Liver (tissue), 9 donors: ENCODE data around the gene EIF1AD. TPM values are rescaled to one million over a fixed set of nuclear protein-coding genes. Genes with fewer than 3 reads are reported as not detected.

Experiments
- DNase-seq: peaks from one replicate; pipeline ENCODE4 v3.0.0-alpha.2; 2017; ENCODE audit warnings: low spot score
- H3K27ac ChIP-seq, 2 donors: one replicate each; pipeline ENCODE4 v1.7.0; 2013; ENCODE audit warnings: inconsistent platforms in 2 of 2, low read length in 2 of 2, control low read depth in 1 of 2, low read depth in 1 of 2, mild to moderate bottlenecking in 1 of 2
- H3K27me3 ChIP-seq, 4 donors: one replicate each; pipeline versions ENCODE4 v1.6.1 to v1.7.0; 2013; ENCODE audit warnings: low read length in 3 of 4, inconsistent platforms in 1 of 4, mild to moderate bottlenecking in 1 of 4, moderate library complexity in 1 of 4; ENCODE audit not compliant: control insufficient read depth in 4 of 4, insufficient read depth in 4 of 4
- H3K36me3 ChIP-seq, 4 donors: one replicate each; pipeline versions ENCODE4 v1.6.1 to v1.7.0; 2013; ENCODE audit warnings: low read length in 3 of 4, mild to moderate bottlenecking in 3 of 4, low read depth in 1 of 4, moderate library complexity in 1 of 4; ENCODE audit not compliant: control insufficient read depth in 4 of 4, insufficient read depth in 3 of 4
- H3K4me1 ChIP-seq, 4 donors: one replicate each; pipeline versions ENCODE4 v1.6.1 to v1.7.0; 2013; ENCODE audit warnings: low read length in 3 of 4, mild to moderate bottlenecking in 3 of 4, moderate library complexity in 1 of 4; ENCODE audit not compliant: control insufficient read depth in 4 of 4, insufficient read depth in 4 of 4
- H3K4me3 ChIP-seq, 3 donors: one replicate each; pipeline versions ENCODE4 v1.6.1 to v1.7.0; 2013; ENCODE audit warnings: low read length in 3 of 3, control low read depth in 1 of 3, low read depth in 1 of 3, mild to moderate bottlenecking in 1 of 3
- H3K9ac ChIP-seq, 2 donors: one replicate each; pipeline ENCODE4 v1.7.0; 2013; ENCODE audit warnings: low read length in 2 of 2, mild to moderate bottlenecking in 2 of 2, moderate library complexity in 2 of 2, control low read depth in 1 of 2, low read depth in 1 of 2
- H3K9me3 ChIP-seq, 4 donors: one replicate each; pipeline versions ENCODE4 v1.6.1 to v1.7.0; 2013; ENCODE audit warnings: low read length in 3 of 4; ENCODE audit not compliant: control insufficient read depth in 4 of 4
- EGR1 ChIP-seq, 2 donors: IDR thresholded peaks; 2 replicates each; pipeline ENCODE4 v1.6.1; 2016 to 2018; ENCODE audit warnings: antibody characterized with exemption in 2 of 2, low read depth in 2 of 2
- FOXA1 ChIP-seq: IDR thresholded peaks from 2 replicates; pipeline ENCODE4 v1.6.1; 2016; ENCODE audit warnings: antibody characterized with exemption
- FOXA2 ChIP-seq: IDR thresholded peaks from 2 replicates; pipeline ENCODE4 v1.6.1; 2016; ENCODE audit warnings: antibody characterized with exemption
- GABPA ChIP-seq, 2 donors: IDR thresholded peaks in 1 of 2; conservative IDR thresholded peaks in 1 of 2; 2 replicates each; pipeline ENCODE4 v1.6.1; 2016; ENCODE audit warnings: antibody characterized with exemption in 2 of 2, mild to moderate bottlenecking in 1 of 2, moderate library complexity in 1 of 2
- HNF4A ChIP-seq, 2 donors: conservative IDR thresholded peaks; 2 replicates each; pipeline ENCODE4 v1.6.1; 2016; ENCODE audit warnings: antibody characterized with exemption in 2 of 2, mild to moderate bottlenecking in 2 of 2
- HNF4G ChIP-seq: IDR thresholded peaks from 2 replicates; pipeline ENCODE4 v1.6.1; 2016; ENCODE audit warnings: antibody characterized with exemption
- JUND ChIP-seq, 2 donors: IDR thresholded peaks; 2 replicates each; pipeline ENCODE4 v1.6.1; 2016; ENCODE audit warnings: antibody characterized with exemption in 2 of 2
- NR2F2 ChIP-seq: IDR thresholded peaks from 2 replicates; pipeline ENCODE4 v1.6.1; 2016; ENCODE audit warnings: antibody characterized with exemption
- RAD21 ChIP-seq, 2 donors: IDR thresholded peaks; 2 replicates each; pipeline ENCODE4 v1.6.1; 2016; ENCODE audit warnings: antibody characterized with exemption in 2 of 2, mild to moderate bottlenecking in 2 of 2
- RXRA ChIP-seq, 2 donors: IDR thresholded peaks; 2 replicates each; pipeline ENCODE4 v1.6.1; 2017 to 2018; ENCODE audit warnings: antibody characterized with exemption in 2 of 2, mild to moderate bottlenecking in 1 of 2
- SP1 ChIP-seq: IDR thresholded peaks from 2 replicates; pipeline ENCODE4 v1.6.1; 2018; ENCODE audit warnings: antibody characterized with exemption, mild to moderate bottlenecking
- TAF1 ChIP-seq: conservative IDR thresholded peaks from 2 replicates; pipeline ENCODE4 v1.6.1; 2016; ENCODE audit warnings: antibody characterized with exemption, mild to moderate bottlenecking
- YY1 ChIP-seq: IDR thresholded peaks from 2 replicates; pipeline ENCODE4 v1.6.1; 2016; ENCODE audit warnings: antibody characterized with exemption, mild to moderate bottlenecking
- ZBTB33 ChIP-seq: IDR thresholded peaks from 2 replicates; pipeline ENCODE4 v1.6.1; 2016; ENCODE audit warnings: antibody characterized with exemption
- WGBS: extraction: QIAGEN DNeasy Blood & Tissue Kit; methylation state at CpG from one replicate; pipeline ENCODE4 v1.1.7; 2013; 5-methylcytosine and 5-hydroxymethylcytosine counted together
- polyA plus RNA-seq, 2 donors: library from polyadenylated mRNA; stranded (reverse) in 1 of 2; unstranded in 1 of 2; fragments of 200-250 nt in 1 of 2; fragments of >200 nt in 1 of 2; fragmentation: Nextera tagmentation in 1 of 2; extraction: Ambion mirVana in 1 of 2; gene quantifications; one replicate each; pipeline versions ENCODE4 v1.2.1 to v1.2.3, GENCODE V29; 2013 to 2015
- total RNA-seq, 2 donors: library from RNA; depleted of rRNA; stranded (reverse); fragments of >200 nt; gene quantifications; one replicate each; pipeline ENCODE4 v1.2.3, GENCODE V29; 2014
- TF ChIP-seq, protein P1 (sequence below): IDR thresholded peaks from 2 replicates; pipeline ENCODE4 v1.6.1; 2016; ENCODE audit warnings: antibody characterized with exemption, mild to moderate bottlenecking
- TF ChIP-seq, protein P2 (sequence below): IDR thresholded peaks from 2 replicates; pipeline ENCODE4 v1.6.1; 2016; ENCODE audit warnings: antibody characterized with exemption
- TF ChIP-seq, protein P3 (sequence below): fragments of 150-350 bp; IDR thresholded peaks from 2 replicates; pipeline ENCODE4 v1.5.1; 2017; ENCODE audit warnings: improper control_type of control experiment, low read depth, low read length; ENCODE audit not compliant: missing input control
- donor health status: healthy.
- donor health status: healthy.
- donor health status: healthy.
- donor health status: healthy.
- donor health status: healthy.

The EIF1AD gene
- total and polyA plus RNA-seq, 4 donors: 6.3 to 18.2 (median 14.2) TPM

- Histone ChIP-seq H3K4me1 (peaks cover 0 to 4% (median 1%) of the 10 kb centered on the region in 4 donors), H3K27me3 (peaks cover 0 to 14% (median 0%) of the 10 kb centered on the region in 4 donors), H3K36me3 (no peaks in the 10 kb centered on the region), H3K27ac (no peak overlapping the region), H3K9me3 (no peaks in the 10 kb centered on the region), H3K4me3 (no peak overlapping the region), H3K9ac (no peak overlapping the region)
- DNase-seq: no peak
- 96% methylated on average over 6 of the region's 6 CpGs for WGBS
- TF ChIP-seq SP1: no peak
- no peak for TF ChIP-seq YY1
- TF ChIP-seq HNF4G: no peak
- TF ChIP-seq RXRA (IDR thresholded peaks at IDR 0.05): no peak
- TF ChIP-seq GABPA (IDR thresholded peaks at IDR 0.05 in 1 of 2, conservative IDR thresholded peaks at IDR 0.05 in 1 of 2): no peak
- TF ChIP-seq, protein P1, sequence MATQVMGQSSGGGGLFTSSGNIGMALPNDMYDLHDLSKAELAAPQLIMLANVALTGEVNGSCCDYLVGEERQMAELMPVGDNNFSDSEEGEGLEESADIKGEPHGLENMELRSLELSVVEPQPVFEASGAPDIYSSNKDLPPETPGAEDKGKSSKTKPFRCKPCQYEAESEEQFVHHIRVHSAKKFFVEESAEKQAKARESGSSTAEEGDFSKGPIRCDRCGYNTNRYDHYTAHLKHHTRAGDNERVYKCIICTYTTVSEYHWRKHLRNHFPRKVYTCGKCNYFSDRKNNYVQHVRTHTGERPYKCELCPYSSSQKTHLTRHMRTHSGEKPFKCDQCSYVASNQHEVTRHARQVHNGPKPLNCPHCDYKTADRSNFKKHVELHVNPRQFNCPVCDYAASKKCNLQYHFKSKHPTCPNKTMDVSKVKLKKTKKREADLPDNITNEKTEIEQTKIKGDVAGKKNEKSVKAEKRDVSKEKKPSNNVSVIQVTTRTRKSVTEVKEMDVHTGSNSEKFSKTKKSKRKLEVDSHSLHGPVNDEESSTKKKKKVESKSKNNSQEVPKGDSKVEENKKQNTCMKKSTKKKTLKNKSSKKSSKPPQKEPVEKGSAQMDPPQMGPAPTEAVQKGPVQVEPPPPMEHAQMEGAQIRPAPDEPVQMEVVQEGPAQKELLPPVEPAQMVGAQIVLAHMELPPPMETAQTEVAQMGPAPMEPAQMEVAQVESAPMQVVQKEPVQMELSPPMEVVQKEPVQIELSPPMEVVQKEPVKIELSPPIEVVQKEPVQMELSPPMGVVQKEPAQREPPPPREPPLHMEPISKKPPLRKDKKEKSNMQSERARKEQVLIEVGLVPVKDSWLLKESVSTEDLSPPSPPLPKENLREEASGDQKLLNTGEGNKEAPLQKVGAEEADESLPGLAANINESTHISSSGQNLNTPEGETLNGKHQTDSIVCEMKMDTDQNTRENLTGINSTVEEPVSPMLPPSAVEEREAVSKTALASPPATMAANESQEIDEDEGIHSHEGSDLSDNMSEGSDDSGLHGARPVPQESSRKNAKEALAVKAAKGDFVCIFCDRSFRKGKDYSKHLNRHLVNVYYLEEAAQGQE: no peak
- no peak for TF ChIP-seq FOXA2
- TF ChIP-seq HNF4A (conservative IDR thresholded peaks at IDR 0.05): no peak
- no peak for TF ChIP-seq TAF1
- no peak for TF ChIP-seq RAD21 (IDR thresholded peaks at IDR 0.05)
- TF ChIP-seq, protein P2, sequence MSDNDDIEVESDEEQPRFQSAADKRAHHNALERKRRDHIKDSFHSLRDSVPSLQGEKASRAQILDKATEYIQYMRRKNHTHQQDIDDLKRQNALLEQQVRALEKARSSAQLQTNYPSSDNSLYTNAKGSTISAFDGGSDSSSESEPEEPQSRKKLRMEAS: no peak
- no peak for TF ChIP-seq EGR1 (IDR thresholded peaks at IDR 0.05; ENCODE audit: low read depth in 2 of 2)
- TF ChIP-seq ZBTB33: no peak
- no peak for TF ChIP-seq FOXA1
- TF ChIP-seq NR2F2: no peak
These were observed 13.0 kb upstream of the EIF1AD start for GRCh38 chr11:66014804-66015453.

- no peak overlapping the region for H3K4me3 ChIP-seq
- no peak overlapping the region for H3K27ac ChIP-seq
- no peak for DNase-seq
- H3K27me3 ChIP-seq: peaks cover 0 to 14% (median 0%) of the 10 kb centered on the region in 4 donors
- H3K9me3 ChIP-seq: no peaks in the 10 kb centered on the region
- no peak overlapping the region for H3K9ac ChIP-seq
- H3K4me1 ChIP-seq: peaks cover 0 to 4% (median 1%) of the 10 kb centered on the region in 4 donors
- no peaks in the 10 kb centered on the region for H3K36me3 ChIP-seq
- WGBS: 62% methylated on average over 7 of the region's 7 CpGs
- TF ChIP-seq, protein P1: no peak
- TF ChIP-seq ZBTB33 (no peak), HNF4G (no peak), HNF4A (conservative IDR thresholded peaks at IDR 0.05) (no peak), YY1 (no peak), NR2F2 (no peak), JUND (IDR thresholded peaks at IDR 0.05) (no peak), SP1 (no peak), RAD21 (IDR thresholded peaks at IDR 0.05) (no peak), FOXA2 (no peak), EGR1 (IDR thresholded peaks at IDR 0.05; ENCODE audit: low read depth in 2 of 2) (no peak), GABPA (IDR thresholded peaks at IDR 0.05 in 1 of 2, conservative IDR thresholded peaks at IDR 0.05 in 1 of 2) (no peak), FOXA1 (no peak)
- TF ChIP-seq, protein P2: no peak
- TF ChIP-seq, protein P3, sequence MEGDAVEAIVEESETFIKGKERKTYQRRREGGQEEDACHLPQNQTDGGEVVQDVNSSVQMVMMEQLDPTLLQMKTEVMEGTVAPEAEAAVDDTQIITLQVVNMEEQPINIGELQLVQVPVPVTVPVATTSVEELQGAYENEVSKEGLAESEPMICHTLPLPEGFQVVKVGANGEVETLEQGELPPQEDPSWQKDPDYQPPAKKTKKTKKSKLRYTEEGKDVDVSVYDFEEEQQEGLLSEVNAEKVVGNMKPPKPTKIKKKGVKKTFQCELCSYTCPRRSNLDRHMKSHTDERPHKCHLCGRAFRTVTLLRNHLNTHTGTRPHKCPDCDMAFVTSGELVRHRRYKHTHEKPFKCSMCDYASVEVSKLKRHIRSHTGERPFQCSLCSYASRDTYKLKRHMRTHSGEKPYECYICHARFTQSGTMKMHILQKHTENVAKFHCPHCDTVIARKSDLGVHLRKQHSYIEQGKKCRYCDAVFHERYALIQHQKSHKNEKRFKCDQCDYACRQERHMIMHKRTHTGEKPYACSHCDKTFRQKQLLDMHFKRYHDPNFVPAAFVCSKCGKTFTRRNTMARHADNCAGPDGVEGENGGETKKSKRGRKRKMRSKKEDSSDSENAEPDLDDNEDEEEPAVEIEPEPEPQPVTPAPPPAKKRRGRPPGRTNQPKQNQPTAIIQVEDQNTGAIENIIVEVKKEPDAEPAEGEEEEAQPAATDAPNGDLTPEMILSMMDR: no peak
These were observed 11.8 kb upstream of the EIF1AD start for GRCh38 chr11:66013762-66014100.
